Stimulated activated CD4-positive, alpha-beta T cell treated with anti-CD3 and anti-CD28 coated beads, TNF-alpha, amount 100 ng/mL, for 24 hours (primary cell): ENCODE results near the gene AKNA.
A peak's percentile ranks its signal among the peaks of the same experiment; 100 is the strongest.

Experiments
- DNase-seq, 3 experiments: peaks; one replicate each; pipeline ENCODE4 v3.0.0-alpha.2; 2020; ENCODE audit warnings: low read depth in 3 of 3

AKNA gene

GRCh38 chr9:114363424-114363823 lies 24.4 kb downstream of the AKNA start:
- no peak for DNase-seq

- no peak for DNase-seq
Observed at GRCh38 chr9:114362394-114362793, 25.4 kb downstream of the AKNA start.

- no peak for DNase-seq
Observed at GRCh38 chr9:114361542-114361941, 26.2 kb downstream of the AKNA start.

- no peak for DNase-seq
Observed at GRCh38 chr9:114359801-114360200, 28.0 kb downstream of the AKNA start.

GRCh38 chr9:114357911-114358328 lies 29.9 kb downstream of the AKNA start:
- DNase-seq = no peak

GRCh38 chr9:114357360-114357759 lies 30.4 kb downstream of the AKNA start:
- DNase-seq = no peak

GRCh38 chr9:114356792-114357191 lies 31.0 kb downstream of the AKNA start:
- no peak for DNase-seq

- no peak for DNase-seq
Observed at GRCh38 chr9:114355821-114356220, 32.0 kb downstream of the AKNA start.

GRCh38 chr9:114351932-114352331 lies 35.9 kb downstream of the AKNA start:
- DNase-seq = no peak

- no peak for DNase-seq
Observed at GRCh38 chr9:114350636-114351401, 37.0 kb downstream of the AKNA start.

- no peak for DNase-seq
Observed at GRCh38 chr9:114349713-114350480, 37.9 kb downstream of the AKNA start.

- peak; percentile 72 to 91 (median 87) for DNase-seq
Observed at GRCh38 chr9:114348906-114349482, 38.8 kb downstream of the AKNA start.

GRCh38 chr9:114348261-114348905 lies 39.4 kb downstream of the AKNA start:
- no peak for DNase-seq

GRCh38 chr9:114347675-114348074 lies 40.1 kb downstream of the AKNA start:
- DNase-seq = no peak

- DNase-seq = no peak
Observed at GRCh38 chr9:114346146-114346545, 41.6 kb downstream of the AKNA start.

- DNase-seq = no peak
Observed at GRCh38 chr9:114345493-114346065, 42.2 kb downstream of the AKNA start.

- DNase-seq = no peak
Observed at GRCh38 chr9:114344692-114345091, 43.1 kb downstream of the AKNA start.

- no peak for DNase-seq
Observed at GRCh38 chr9:114344188-114344566, 43.6 kb downstream of the AKNA start.

GRCh38 chr9:114343471-114344187 lies 44.2 kb downstream of the AKNA start:
- no peak for DNase-seq

- no peak for DNase-seq
Observed at GRCh38 chr9:114342755-114343440, 44.9 kb downstream of the AKNA start.

GRCh38 chr9:114341991-114342390 lies 45.8 kb downstream of the AKNA start:
- no peak for DNase-seq
